IPS DF 19.7 (cell line): Measurements from ENCODE around the gene CREBBP.

Experiments used
- DNase-seq: peaks from one replicate; pipeline ENCODE4 v3.0.0-alpha.2; 2013; ENCODE audit warnings: low read depth, low spot score

Gene CREBBP

GRCh38 chr16:3736116-3736515 lies 144.4 kb downstream of the CREBBP start:
- DNase-seq = no peak

- DNase-seq = no peak
Observed at GRCh38 chr16:3735541-3735940, 145.0 kb downstream of the CREBBP start.

GRCh38 chr16:3734758-3735221 lies 145.7 kb downstream of the CREBBP start:
- DNase-seq = no peak

- no peak for DNase-seq
Observed at GRCh38 chr16:3734084-3734757, 146.3 kb downstream of the CREBBP start.

GRCh38 chr16:3732171-3732570 lies 148.3 kb downstream of the CREBBP start:
- DNase-seq = no peak

- no peak for DNase-seq
Observed at GRCh38 chr16:3731126-3731935, 149.2 kb downstream of the CREBBP start.

GRCh38 chr16:3730161-3731125 lies 150.1 kb downstream of the CREBBP start:
- no peak for DNase-seq

- no peak for DNase-seq
Observed at GRCh38 chr16:3729161-3730112, 151.1 kb downstream of the CREBBP start.

- DNase-seq = no peak
Observed at GRCh38 chr16:3728424-3729160, 151.9 kb downstream of the CREBBP start.

GRCh38 chr16:3727806-3728381 lies 152.6 kb downstream of the CREBBP start:
- no peak for DNase-seq

- DNase-seq = no peak
Observed at GRCh38 chr16:3726021-3726687, 154.4 kb downstream of the CREBBP start.

GRCh38 chr16:3725276-3725675 lies 155.2 kb downstream of the CREBBP start:
- no peak for DNase-seq

GRCh38 chr16:3722508-3722907 lies 158.0 kb downstream of the CREBBP start:
- no peak for DNase-seq

- DNase-seq = no peak
Observed at GRCh38 chr16:3720418-3720817, 160.1 kb downstream of the CREBBP start.

- no peak for DNase-seq
Observed at GRCh38 chr16:3718628-3719027, 161.9 kb downstream of the CREBBP start.

- no peak for DNase-seq
Observed at GRCh38 chr16:3718019-3718391, 162.5 kb downstream of the CREBBP start.

- DNase-seq = no peak
Observed at GRCh38 chr16:3717235-3718018, 163.1 kb downstream of the CREBBP start, which contains the start of gene TRAP1. TRAP1 (minus strand) TSS chr16:3717524; CDS start chr16:3717508, 16 bp downstream.

- no peak for DNase-seq
Observed at GRCh38 chr16:3716831-3717234, 163.7 kb downstream of the CREBBP start.
